K562 (cell line): ENCODE results near the gene ERGIC1. TPM values are rescaled to one million over a fixed set of nuclear protein-coding genes. Genes with fewer than 3 reads are reported as not detected.
A peak's percentile ranks its signal among the peaks of the same experiment; 100 is the strongest.

Experiments
- CBX3 ChIP-seq, 2 experiments: IDR thresholded peaks; 1 replicate in 1 of 2; 2 replicates in 1 of 2; pipeline ENCODE4 v1.6.1; 2012; ENCODE audit warnings: inconsistent platforms in 2 of 2, low read length in 2 of 2, borderline replicate concordance in 1 of 2, control low read depth in 1 of 2
- CBX8 ChIP-seq: fragments of 200-600 bp; sonication (generic); IDR thresholded peaks from 2 replicates; pipeline ENCODE4 v1.6.1; 2012; ENCODE audit warnings: borderline replicate concordance, mixed run types, low read depth, mild to moderate bottlenecking, moderate library complexity, mixed read lengths, low read length, control low read depth, inconsistent platforms; ENCODE audit not compliant: poor library complexity, severe bottlenecking; ENCODE audit errors: extremely low read depth
- CCAR2 ChIP-seq: fragments of 200-400 bp; formaldehyde crosslinking; IDR thresholded peaks from 2 replicates; pipeline ENCODE4 v1.6.1; 2017; ENCODE audit warnings: mild to moderate bottlenecking, low read depth, low read length
- CEBPB ChIP-seq: fragments of 450-650 bp; IDR thresholded peaks from 2 replicates; pipeline ENCODE4 v1.6.1; 2016; ENCODE audit warnings: missing genetic modification characterization, missing compliant biosample characterization
- COPS2 ChIP-seq: fragments of 450-650 bp; conservative IDR thresholded peaks from 2 replicates; pipeline ENCODE4 v1.6.1; 2016; ENCODE audit warnings: mild to moderate bottlenecking, moderate library complexity
- EGR1 ChIP-seq: fragments of 450-650 bp; conservative IDR thresholded peaks from 2 replicates; pipeline ENCODE4 v1.6.1; 2017; ENCODE audit warnings: mild to moderate bottlenecking
- GTF2A2 ChIP-seq: IDR thresholded peaks from 2 replicates; pipeline ENCODE4 v1.6.1; 2016; ENCODE audit warnings: mild to moderate bottlenecking, missing genetic modification characterization, missing compliant biosample characterization
- KDM4B ChIP-seq, 2 experiments: fragments of 450-650 bp in 1 of 2; sonication (generic) in 1 of 2; IDR thresholded peaks; 2 replicates each; pipeline ENCODE4 v1.6.1; 2016 to 2017; ENCODE audit warnings: borderline replicate concordance in 2 of 2, antibody characterized with exemption in 1 of 2, low read depth in 1 of 2, mild to moderate bottlenecking in 1 of 2
- POLR2B ChIP-seq: fragments of 450-650 bp; IDR thresholded peaks from 2 replicates; pipeline ENCODE4 v1.6.1; 2018; ENCODE audit warnings: low read depth; ENCODE audit not compliant: partially characterized antibody
- RBM17 ChIP-seq: fragments of 200-400 bp; formaldehyde crosslinking; IDR thresholded peaks from 2 replicates; pipeline ENCODE4 v1.6.1; 2017; ENCODE audit warnings: low read depth, mild to moderate bottlenecking, low read length, borderline replicate concordance
- SREBF2 ChIP-seq: sonication (generic); formaldehyde crosslinking; IDR thresholded peaks from 2 replicates; pipeline ENCODE4 v1.4.0; 2020; ENCODE audit warnings: mild to moderate bottlenecking, missing genetic modification reagents
- TRIM28 ChIP-seq: fragments of 450-650 bp; IDR thresholded peaks from 2 replicates; pipeline ENCODE4 v1.6.1; 2017
- ZBTB1 ChIP-seq: sonication (generic); formaldehyde crosslinking; IDR thresholded peaks from 2 replicates; pipeline ENCODE4 v1.8.1; 2023; ENCODE audit warnings: missing genetic modification reagents, low read depth, mild to moderate bottlenecking, borderline replicate concordance
- polyA plus RNA-seq, 8 experiments: library from polyadenylated mRNA; depleted of rRNA in 4 of 8; stranded (reverse) in 5 of 8; unstranded in 3 of 8; fragments of >200 nt; fragmentation: Nextera tagmentation in 2 of 8; fragmentation: Illumina TruSeq in 1 of 8; extraction: Ambion mirVana in 2 of 8; extraction: Trizol in 1 of 8; gene quantifications; 2 replicates each; pipeline versions ENCODE4 v1.2.1 to v1.2.3, GENCODE V29; 2011 to 2014; ENCODE audit warnings: inconsistent platforms in 1 of 8, missing spikeins in 1 of 8
- total RNA-seq, 7 experiments: library from RNA; depleted of rRNA in 6 of 7; stranded (reverse); fragments of >200 nt in 6 of 7; fragmentation: Illumina TruSeq in 2 of 7; extraction: Trizol in 2 of 7; gene quantifications; 2 replicates each; pipeline versions ENCODE4 v1.2.1 to v1.2.3, GENCODE V29; 2011 to 2021; ENCODE audit warnings: low replicate concordance in 1 of 7
- TF ChIP-seq, protein P1 (sequence below), 2 experiments: IDR thresholded peaks; 2 replicates each; pipeline ENCODE4 v1.6.1; 2011; ENCODE audit warnings: borderline replicate concordance in 1 of 2, control low read depth in 1 of 2, low read depth in 1 of 2, low read length in 1 of 2, mild to moderate bottlenecking in 1 of 2, mixed read lengths in 1 of 2, moderate library complexity in 1 of 2; ENCODE audit not compliant: insufficient read depth in 1 of 2, insufficient read length in 1 of 2, poor library complexity in 1 of 2, severe bottlenecking in 1 of 2; ENCODE audit errors: extremely low read depth in 1 of 2
- TF ChIP-seq, protein P2 (sequence below): fragments of 250-450 bp; sonication (Bioruptor Pico); IDR thresholded peaks from 2 replicates; pipeline ENCODE4 v1.8.0; 2021; ENCODE audit warnings: moderate library complexity, mild to moderate bottlenecking, inconsistent platforms
- TF ChIP-seq, protein P3 (sequence below): sonication (generic); formaldehyde crosslinking; IDR thresholded peaks from 2 replicates; pipeline ENCODE4 v1.8.0; 2022; ENCODE audit warnings: mild to moderate bottlenecking, missing genetic modification reagents
- TF ChIP-seq, protein P4 (sequence below): IDR thresholded peaks from 2 replicates; pipeline ENCODE4 v1.6.1; 2016; ENCODE audit warnings: missing genetic modification characterization, missing compliant biosample characterization
- TF ChIP-seq, protein P5 (sequence below): sonication (generic); formaldehyde crosslinking; IDR thresholded peaks from 2 replicates; pipeline ENCODE4 v1.8.0; 2022; ENCODE audit warnings: missing genetic modification reagents, mild to moderate bottlenecking, moderate library complexity, borderline replicate concordance

The ERGIC1 gene
- total and polyA plus RNA-seq, 9 of the 15 experiments (the other 6 are each of a cell fraction or from before 2014, with no cell fraction given) = 5.5 to 68.4 (median 36.4) TPM

DNA sequence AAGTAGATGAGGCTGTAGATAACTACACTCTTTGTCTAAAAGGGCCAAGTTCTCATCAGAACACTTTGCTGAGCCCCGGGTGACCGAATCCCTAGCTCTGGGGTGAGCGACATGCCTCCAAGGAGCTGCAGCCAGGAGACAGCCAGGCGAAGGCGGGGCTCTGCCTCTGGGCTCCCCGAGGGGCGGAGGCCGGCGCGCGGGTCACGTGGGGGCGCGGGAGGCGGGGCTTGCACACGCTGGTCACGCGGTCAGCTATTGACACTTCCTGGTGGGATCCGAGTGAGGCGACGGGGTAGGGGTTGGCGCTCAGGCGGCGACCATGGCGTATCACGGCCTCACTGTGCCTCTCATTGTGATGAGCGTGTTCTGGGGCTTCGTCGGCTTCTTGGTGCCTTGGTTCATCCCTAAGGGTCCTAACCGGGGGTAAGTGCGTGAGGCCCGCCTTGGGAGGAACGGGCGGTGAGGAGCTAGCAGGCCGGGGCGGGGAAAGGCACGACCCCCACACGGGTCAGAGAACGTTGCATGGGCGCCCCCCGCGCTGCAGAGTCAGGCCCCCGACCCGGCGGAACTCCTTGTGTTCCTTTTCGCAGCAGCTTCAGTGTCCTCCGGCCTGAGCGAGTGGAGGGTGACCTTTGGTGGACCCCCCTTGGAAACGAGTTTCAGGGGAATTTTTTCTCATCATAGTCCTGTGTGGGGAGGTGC is 149.6 kb downstream of the ERGIC1 start, which contains the start of gene ATP6V0E1 (continued):
- no peak for TF ChIP-seq ZBTB1 (CRISPR knock-in tag)
- TF ChIP-seq COPS2 = no peak
- no peak for TF ChIP-seq TRIM28
- no peak; the same call in 1 of the 2 replicates for TF ChIP-seq EGR1
- peak in 1 of 2 experiments; percentile 44; a peak in 2 of 3 replicates for TF ChIP-seq CBX3 (IDR thresholded peaks at IDR 0.05; ENCODE audit: borderline replicate concordance in 1 of 2, low read length in 2 of 2)
- TF ChIP-seq, protein P1, sequence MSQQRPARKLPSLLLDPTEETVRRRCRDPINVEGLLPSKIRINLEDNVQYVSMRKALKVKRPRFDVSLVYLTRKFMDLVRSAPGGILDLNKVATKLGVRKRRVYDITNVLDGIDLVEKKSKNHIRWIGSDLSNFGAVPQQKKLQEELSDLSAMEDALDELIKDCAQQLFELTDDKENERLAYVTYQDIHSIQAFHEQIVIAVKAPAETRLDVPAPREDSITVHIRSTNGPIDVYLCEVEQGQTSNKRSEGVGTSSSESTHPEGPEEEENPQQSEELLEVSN (IDR thresholded peaks at IDR 0.05; ENCODE audit: borderline replicate concordance in 1 of 2, extremely low read depth in 1 of 2, insufficient read depth in 1 of 2, insufficient read length in 1 of 2, low read depth in 1 of 2, low read length in 1 of 2, poor library complexity in 1 of 2, severe bottlenecking in 1 of 2) = peak; percentile 76 to 82
- TF ChIP-seq, protein P2, sequence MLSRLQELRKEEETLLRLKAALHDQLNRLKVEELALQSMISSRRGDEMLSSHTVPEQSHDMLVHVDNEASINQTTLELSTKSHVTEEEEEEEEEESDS (CRISPR knock-in tag) = no peak
- no peak for TF ChIP-seq KDM4B (IDR thresholded peaks at IDR 0.05; ENCODE audit: borderline replicate concordance in 2 of 2, low read depth in 1 of 2)
- TF ChIP-seq CBX8 = no peak
- TF ChIP-seq, protein P3, sequence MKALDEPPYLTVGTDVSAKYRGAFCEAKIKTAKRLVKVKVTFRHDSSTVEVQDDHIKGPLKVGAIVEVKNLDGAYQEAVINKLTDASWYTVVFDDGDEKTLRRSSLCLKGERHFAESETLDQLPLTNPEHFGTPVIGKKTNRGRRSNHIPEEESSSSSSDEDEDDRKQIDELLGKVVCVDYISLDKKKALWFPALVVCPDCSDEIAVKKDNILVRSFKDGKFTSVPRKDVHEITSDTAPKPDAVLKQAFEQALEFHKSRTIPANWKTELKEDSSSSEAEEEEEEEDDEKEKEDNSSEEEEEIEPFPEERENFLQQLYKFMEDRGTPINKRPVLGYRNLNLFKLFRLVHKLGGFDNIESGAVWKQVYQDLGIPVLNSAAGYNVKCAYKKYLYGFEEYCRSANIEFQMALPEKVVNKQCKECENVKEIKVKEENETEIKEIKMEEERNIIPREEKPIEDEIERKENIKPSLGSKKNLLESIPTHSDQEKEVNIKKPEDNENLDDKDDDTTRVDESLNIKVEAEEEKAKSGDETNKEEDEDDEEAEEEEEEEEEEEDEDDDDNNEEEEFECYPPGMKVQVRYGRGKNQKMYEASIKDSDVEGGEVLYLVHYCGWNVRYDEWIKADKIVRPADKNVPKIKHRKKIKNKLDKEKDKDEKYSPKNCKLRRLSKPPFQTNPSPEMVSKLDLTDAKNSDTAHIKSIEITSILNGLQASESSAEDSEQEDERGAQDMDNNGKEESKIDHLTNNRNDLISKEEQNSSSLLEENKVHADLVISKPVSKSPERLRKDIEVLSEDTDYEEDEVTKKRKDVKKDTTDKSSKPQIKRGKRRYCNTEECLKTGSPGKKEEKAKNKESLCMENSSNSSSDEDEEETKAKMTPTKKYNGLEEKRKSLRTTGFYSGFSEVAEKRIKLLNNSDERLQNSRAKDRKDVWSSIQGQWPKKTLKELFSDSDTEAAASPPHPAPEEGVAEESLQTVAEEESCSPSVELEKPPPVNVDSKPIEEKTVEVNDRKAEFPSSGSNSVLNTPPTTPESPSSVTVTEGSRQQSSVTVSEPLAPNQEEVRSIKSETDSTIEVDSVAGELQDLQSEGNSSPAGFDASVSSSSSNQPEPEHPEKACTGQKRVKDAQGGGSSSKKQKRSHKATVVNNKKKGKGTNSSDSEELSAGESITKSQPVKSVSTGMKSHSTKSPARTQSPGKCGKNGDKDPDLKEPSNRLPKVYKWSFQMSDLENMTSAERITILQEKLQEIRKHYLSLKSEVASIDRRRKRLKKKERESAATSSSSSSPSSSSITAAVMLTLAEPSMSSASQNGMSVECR (CRISPR knock-in tag) = peak; percentile 88
- TF ChIP-seq GTF2A2 = no peak
- no peak; the same call in 1 of the 2 replicates for TF ChIP-seq CEBPB
- TF ChIP-seq, protein P4, sequence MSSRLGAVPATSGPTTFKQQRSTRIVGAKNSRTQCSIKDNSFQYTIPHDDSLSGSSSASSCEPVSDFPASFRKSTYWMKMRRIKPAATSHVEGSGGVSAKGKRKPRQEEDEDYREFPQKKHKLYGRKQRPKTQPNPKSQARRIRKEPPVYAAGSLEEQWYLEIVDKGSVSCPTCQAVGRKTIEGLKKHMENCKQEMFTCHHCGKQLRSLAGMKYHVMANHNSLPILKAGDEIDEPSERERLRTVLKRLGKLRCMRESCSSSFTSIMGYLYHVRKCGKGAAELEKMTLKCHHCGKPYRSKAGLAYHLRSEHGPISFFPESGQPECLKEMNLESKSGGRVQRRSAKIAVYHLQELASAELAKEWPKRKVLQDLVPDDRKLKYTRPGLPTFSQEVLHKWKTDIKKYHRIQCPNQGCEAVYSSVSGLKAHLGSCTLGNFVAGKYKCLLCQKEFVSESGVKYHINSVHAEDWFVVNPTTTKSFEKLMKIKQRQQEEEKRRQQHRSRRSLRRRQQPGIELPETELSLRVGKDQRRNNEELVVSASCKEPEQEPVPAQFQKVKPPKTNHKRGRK (tag) = no peak
- TF ChIP-seq POLR2B = peak; percentile 64
- no peak for TF ChIP-seq CCAR2
- TF ChIP-seq, protein P5, sequence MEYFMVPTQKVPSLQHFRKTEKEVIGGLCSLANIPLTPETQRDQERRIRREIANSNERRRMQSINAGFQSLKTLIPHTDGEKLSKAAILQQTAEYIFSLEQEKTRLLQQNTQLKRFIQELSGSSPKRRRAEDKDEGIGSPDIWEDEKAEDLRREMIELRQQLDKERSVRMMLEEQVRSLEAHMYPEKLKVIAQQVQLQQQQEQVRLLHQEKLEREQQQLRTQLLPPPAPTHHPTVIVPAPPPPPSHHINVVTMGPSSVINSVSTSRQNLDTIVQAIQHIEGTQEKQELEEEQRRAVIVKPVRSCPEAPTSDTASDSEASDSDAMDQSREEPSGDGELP (CRISPR knock-in tag) = peak; percentile 70; the same call in 1 of the 2 replicates
- TF ChIP-seq RBM17 = no peak
- TF ChIP-seq SREBF2 (CRISPR knock-in tag) = no peak
